Activated naive CD4-positive, alpha-beta T cell treated with anti-CD3 and anti-CD28 coated beads for 36 hours (primary cell): ENCODE results near the gene FAAH2. TPM values are rescaled to one million over a fixed set of nuclear protein-coding genes. Genes with fewer than 3 reads are reported as not detected.

Source experiments
- CTCF ChIA-PET: fragments of 350-600 bp; sonication (Branson Sonifier 250); formaldehyde crosslinking; loops from one replicate; lab custom pipeline; 2021; ENCODE audit warnings: antibody characterized with exemption; lab: Charles Lee
- DNase-seq: peaks from one replicate; pipeline ENCODE4 v3.0.0-alpha.2; 2020
- H3K27ac Mint-ChIP-seq: one replicate; pipeline ENCODE4 v1.8.0; 2021; ENCODE audit warnings: mild to moderate bottlenecking, mixed read lengths
- H3K27me3 Mint-ChIP-seq: one replicate; pipeline ENCODE4 v1.8.0; 2021; ENCODE audit warnings: low read depth, mixed read lengths
- H3K36me3 Mint-ChIP-seq: one replicate; pipeline ENCODE4 v1.8.0; 2021; ENCODE audit warnings: low read depth, mixed read lengths
- H3K4me1 Mint-ChIP-seq: one replicate; pipeline ENCODE4 v1.8.0; 2021; ENCODE audit warnings: low read depth, mixed read lengths
- H3K4me3 Mint-ChIP-seq: one replicate; pipeline ENCODE4 v1.8.0; 2021; ENCODE audit warnings: mild to moderate bottlenecking, moderate library complexity, mixed read lengths
- H3K9me3 Mint-ChIP-seq: one replicate; pipeline ENCODE4 v1.8.0; 2021; ENCODE audit warnings: mixed read lengths
- intact Hi-C: fragments of 100-400 bp; cut with micrococcal nuclease; formaldehyde crosslinking; loops from one replicate; pipeline ENCODE4 v1.15.1; 2023
- total RNA-seq, 2 experiments: library from RNA; stranded (reverse); gene quantifications; one replicate each; pipeline ENCODE4 v1.2.3, GENCODE V29; 2021

FAAH2 gene
- total RNA-seq, 2 experiments from 2014 or later = 9.6 to 12.0 TPM

DNA sequence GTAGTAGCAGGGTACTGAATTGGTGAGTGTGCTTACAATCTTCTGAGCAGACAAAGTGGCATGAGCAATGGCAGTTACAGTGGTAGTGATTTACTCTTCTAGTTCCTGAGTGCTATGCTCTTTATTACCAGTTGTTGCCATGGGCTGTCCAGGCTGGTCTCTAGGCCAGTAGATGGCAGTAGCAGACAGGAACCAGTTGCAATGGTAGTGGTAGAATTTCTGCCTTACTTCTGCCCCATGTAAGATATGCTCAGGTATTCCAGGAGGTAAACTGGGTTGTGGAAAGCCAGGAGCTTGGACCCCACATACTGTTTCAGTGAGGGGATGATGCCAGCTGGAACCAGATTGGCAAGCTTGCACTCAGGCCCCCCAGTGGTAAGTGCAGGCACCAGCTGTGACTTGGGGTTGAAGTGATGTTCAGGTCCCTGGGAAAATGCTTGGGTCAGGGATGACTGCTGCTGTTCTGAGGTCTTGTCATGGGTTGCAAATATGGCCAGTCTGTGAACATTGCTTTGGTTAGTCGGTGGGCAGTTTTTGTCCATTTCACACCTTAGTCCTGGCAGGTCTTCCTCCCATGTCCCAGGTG lies 242.3 kb downstream of the FAAH2 start:
- peak; percentile 36 for DNase-seq
- Mint-ChIP-seq H3K36me3 (no peaks in the 10 kb centered on the region), H3K9me3 (no peaks in the 10 kb centered on the region), H3K27me3 (no peaks in the 10 kb centered on the region), H3K27ac (no peak overlapping the region), H3K4me1 (peaks cover 1% of the 10 kb centered on the region), H3K4me3 (no peak overlapping the region)
- intact Hi-C loops = loop anchor here (2.0 kb wide), 1 partner anchor 390 kb away; no protein-coding TSS in a partner anchor
- CTCF ChIA-PET = interaction anchor here (1.1 kb wide), 1 partner anchor 32 kb away, joined by 3 read pairs; no protein-coding TSS in a partner anchor

Other genes with a start within 250 kb of the FAAH2 start
- gene SPIN2B, start 165.2 kb upstream of the FAAH2 start, total RNA-seq = 1 to 10 TPM; 6.8 to 8.2 TPM
- under 1 TPM; 0.72 to 0.74 TPM for gene SPIN2A, start 149.3 kb upstream of the FAAH2 start, total RNA-seq